ENCODE results near the gene TMEM43.
"Not testable (repeated sequence)": the region's sequence is repeated elsewhere in the genome, so short reads cannot be mapped to it uniquely, and the experiment has no call there.

TMEM43 gene

GRCh38 chr3:14124615-14125192, at the start of gene TMEM43, which contains the start of gene CHCHD4:
TMEM43 (plus strand) TSS chr3:14125052; CDS start chr3:14125194, 142 bp downstream.
CHCHD4 (minus strand) TSS chr3:14124870; CDS start chr3:14124676, 194 bp downstream.
- DNase-seq (ENCODE audit: extremely low read depth, low read depth): peak; percentile 99

GRCh38 chr3:14075233-14075632, 49.6 kb upstream of the TMEM43 start:
- not testable (repeated sequence) for DNase-seq (ENCODE audit: extremely low read depth, low read depth)

More at GRCh38 chr3:14124615-14125192, at the start of gene TMEM43, which contains the start of gene CHCHD4:
- TF ChIP-seq CTCF (IDR thresholded peaks at IDR 0.05; ENCODE audit: low read depth, low read length): no peak; the same call in 1 of the 2 replicates

GRCh38 chr3:14077310-14077709, 47.5 kb upstream of the TMEM43 start:
- DNase-seq (ENCODE audit: extremely low read depth, low read depth): no peak

GRCh38 chr3:14082108-14082657, 42.7 kb upstream of the TMEM43 start:
- no peak for TF ChIP-seq CTCF (IDR thresholded peaks at IDR 0.05; ENCODE audit: low read depth, low read length)
- no peak for DNase-seq (ENCODE audit: extremely low read depth, low read depth)

More at GRCh38 chr3:14077310-14077709, 47.5 kb upstream of the TMEM43 start:
- TF ChIP-seq CTCF (IDR thresholded peaks at IDR 0.05; ENCODE audit: low read depth, low read length): no peak

GRCh38 chr3:14087461-14087860, 37.4 kb upstream of the TMEM43 start:
- not testable (repeated sequence) for DNase-seq (ENCODE audit: extremely low read depth, low read depth)

GRCh38 chr3:14091959-14092358, 32.9 kb upstream of the TMEM43 start:
- not testable (repeated sequence) for DNase-seq (ENCODE audit: extremely low read depth, low read depth)

GRCh38 chr3:14092464-14092863, 32.4 kb upstream of the TMEM43 start:
- TF ChIP-seq CTCF (IDR thresholded peaks at IDR 0.05; ENCODE audit: low read depth, low read length): no peak
- DNase-seq (ENCODE audit: extremely low read depth, low read depth): no peak

GRCh38 chr3:14093831-14094230, 31.0 kb upstream of the TMEM43 start:
- no peak for TF ChIP-seq CTCF (IDR thresholded peaks at IDR 0.05; ENCODE audit: low read depth, low read length)
- DNase-seq (ENCODE audit: extremely low read depth, low read depth): no peak

- DNase-seq (ENCODE audit: extremely low read depth, low read depth): no peak
- no peak; the same call in 1 of the 2 replicates for TF ChIP-seq CTCF (IDR thresholded peaks at IDR 0.05; ENCODE audit: low read depth, low read length)
Measured at GRCh38 chr3:14096742-14097141, 28.1 kb upstream of the TMEM43 start.

Measured in AG09319 (cell line).